CD14-positive monocyte (primary cell): ENCODE results near the gene MAGEC1. TPM values are rescaled to one million over a fixed set of nuclear protein-coding genes. Genes with fewer than 3 reads are reported as not detected.

Source experiments
- DNase-seq, 3 donors: peaks; one replicate each; pipeline ENCODE4 v3.0.0-alpha.2; 2011 to 2022
- H2AFZ ChIP-seq: 2 replicates; pipeline ENCODE4 v1.6.0; 2012; ENCODE audit warnings: mild to moderate bottlenecking, low read depth, low read length, inconsistent platforms; ENCODE audit not compliant: insufficient read depth, poor library complexity, severe bottlenecking
- H3K27ac ChIP-seq, 2 donors: 1 replicate in 1 of 2; 2 replicates in 1 of 2; pipeline ENCODE4 v1.5.1; 2012 to 2013; ENCODE audit warnings: low read length in 2 of 2, control low read depth in 1 of 2, inconsistent platforms in 1 of 2, low read depth in 1 of 2, mild to moderate bottlenecking in 1 of 2
- H3K27me3 ChIP-seq, 2 donors: one replicate each; pipeline versions ENCODE4 v1.6.0 to v1.6.1; 2011 to 2013; ENCODE audit warnings: low read length in 2 of 2; ENCODE audit not compliant: control insufficient read depth in 2 of 2, insufficient read depth in 2 of 2
- H3K36me3 ChIP-seq, 2 donors: replicated peaks in 1 of 2; 1 replicate in 1 of 2; 2 replicates in 1 of 2; pipeline versions ENCODE4 v1.5.1 to v1.6.1; 2012 to 2013; ENCODE audit warnings: low read length in 2 of 2, control low read depth in 1 of 2, inconsistent platforms in 1 of 2, mild to moderate bottlenecking in 1 of 2; ENCODE audit not compliant: insufficient read depth in 2 of 2, control insufficient read depth in 1 of 2
- H3K4me1 ChIP-seq, 2 donors: 1 replicate in 1 of 2; 2 replicates in 1 of 2; pipeline versions ENCODE4 v1.5.1 to v1.6.1; 2012 to 2013; ENCODE audit warnings: low read length in 2 of 2, control low read depth in 1 of 2, inconsistent platforms in 1 of 2, mild to moderate bottlenecking in 1 of 2, moderate library complexity in 1 of 2; ENCODE audit not compliant: insufficient read depth in 2 of 2, control insufficient read depth in 1 of 2
- H3K4me2 ChIP-seq: replicated peaks from 2 replicates; pipeline ENCODE3; 2012; ENCODE audit warnings: low read length, moderate library complexity, mild to moderate bottlenecking; ENCODE audit not compliant: poor library complexity, severe bottlenecking; ENCODE audit errors: extremely low read depth
- H3K4me3 ChIP-seq, 3 experiments: fragments of 200-600 bp in 1 of 3; sonication (generic) in 1 of 3; replicated peaks in 1 of 3; 1 replicate in 2 of 3; 2 replicates in 1 of 3; pipeline ENCODE4 v1.5.1; 2011 to 2013; ENCODE audit warnings: low read length in 3 of 3, mild to moderate bottlenecking in 3 of 3, control low read depth in 2 of 3, low read depth in 2 of 3, inconsistent platforms in 1 of 3, moderate library complexity in 1 of 3
- H3K79me2 ChIP-seq: 2 replicates; pipeline ENCODE4 v1.6.0; 2012; ENCODE audit warnings: mild to moderate bottlenecking, control low read depth, inconsistent platforms, low read length, moderate library complexity; ENCODE audit not compliant: insufficient read depth
- H3K9ac ChIP-seq: 2 replicates; pipeline ENCODE4 v1.6.0; 2017; ENCODE audit warnings: low read length, mild to moderate bottlenecking; ENCODE audit not compliant: insufficient read depth, poor library complexity, severe bottlenecking
- H3K9me3 ChIP-seq, 2 donors: replicated peaks in 1 of 2; 1 replicate in 1 of 2; 2 replicates in 1 of 2; pipeline versions ENCODE4 v1.5.1 to v1.6.1; 2012 to 2013; ENCODE audit warnings: low read length in 2 of 2, control low read depth in 1 of 2; ENCODE audit not compliant: control insufficient read depth in 1 of 2, insufficient read depth in 1 of 2
- H4K20me1 ChIP-seq: 2 replicates; pipeline ENCODE4 v1.6.0; 2012; ENCODE audit warnings: mild to moderate bottlenecking, low read length, control low read depth, moderate library complexity; ENCODE audit not compliant: insufficient read depth
- H3K27ac Mint-ChIP-seq, 7 donors: one replicate each; pipeline ENCODE4 v1.8.0; 2020; ENCODE audit warnings: mild to moderate bottlenecking in 7 of 7, mixed read lengths in 7 of 7, moderate library complexity in 6 of 7, inconsistent platforms in 2 of 7
- H3K27me3 Mint-ChIP-seq, 3 donors: one replicate each; pipeline ENCODE4 v1.8.0; 2021 to 2022; ENCODE audit warnings: low read depth in 3 of 3, mild to moderate bottlenecking in 3 of 3, mixed read lengths in 3 of 3, moderate library complexity in 3 of 3, inconsistent platforms in 1 of 3
- H3K36me3 Mint-ChIP-seq, 2 donors: one replicate each; pipeline ENCODE4 v1.8.0; 2020; ENCODE audit warnings: mixed read lengths in 2 of 2, inconsistent platforms in 1 of 2, mild to moderate bottlenecking in 1 of 2
- H3K4me1 Mint-ChIP-seq: one replicate; pipeline ENCODE4 v1.8.0; 2020; ENCODE audit warnings: mild to moderate bottlenecking, mixed read lengths
- H3K4me3 Mint-ChIP-seq, 2 donors: one replicate each; pipeline ENCODE4 v1.8.0; 2020; ENCODE audit warnings: mild to moderate bottlenecking in 2 of 2, mixed read lengths in 2 of 2, moderate library complexity in 1 of 2
- H3K9me3 Mint-ChIP-seq, 7 donors: one replicate each; pipeline ENCODE4 v1.8.0; 2020 to 2022; ENCODE audit warnings: mixed read lengths in 7 of 7, mild to moderate bottlenecking in 6 of 7, moderate library complexity in 6 of 7, inconsistent platforms in 2 of 7
- CTCF ChIP-seq: fragments of 200-600 bp; IDR thresholded peaks from one replicate; pipeline ENCODE4 v1.8.0; 2022; ENCODE audit warnings: antibody characterized with exemption, mild to moderate bottlenecking
- WGBS: methylation state at CpG from one replicate; pipeline ENCODE4 v1.1.5; 2013; ENCODE audit warnings: missing lambda C conversion rate; ENCODE audit not compliant: insufficient coverage; 5-methylcytosine and 5-hydroxymethylcytosine counted together
- intact Hi-C, 2 donors: fragments of 100-400 bp; cut with micrococcal nuclease; formaldehyde crosslinking; loops; one replicate each; pipeline versions ENCODE4 v1.15.0 to v1.15.1; 2023
- polyA plus RNA-seq, 3 donors: library from polyadenylated mRNA; depleted of rRNA in 1 of 3; unstranded in 2 of 3; stranded (reverse) in 1 of 3; fragments of 300-500 nt in 2 of 3; fragments of >200 nt in 1 of 3; fragmentation: Illumina TruSeq in 2 of 3; gene quantifications; 1 replicate in 2 of 3; 2 replicates in 1 of 3; pipeline ENCODE4 v1.2.3, GENCODE V29; 2012 to 2021

Gene MAGEC1
- polyA plus RNA-seq, 3 donors, result not detected

DNA sequence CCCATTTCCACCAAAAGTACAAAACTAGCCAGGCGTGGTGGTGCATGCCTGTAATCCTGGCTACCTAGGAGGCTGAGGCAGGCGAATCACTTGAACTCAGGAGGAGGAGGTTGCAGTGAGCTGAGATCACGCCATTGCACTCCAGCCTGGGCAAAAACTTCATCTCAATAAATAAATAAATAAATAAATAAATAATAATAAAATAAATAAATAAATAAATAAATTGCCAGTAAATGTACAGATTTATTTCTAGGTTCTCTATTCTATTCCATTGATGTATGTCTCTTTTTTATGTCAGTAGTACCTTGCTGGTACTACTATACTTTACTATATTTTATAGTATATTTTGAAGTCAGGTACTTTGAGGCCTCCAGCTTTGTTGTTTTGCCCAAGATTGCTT is 43.7 kb downstream of the MAGEC1 start:
- no peak overlapping the region for H3K4me3 Mint-ChIP-seq
- peaks cover 0 to 5% (median 0%) of the 10 kb centered on the region in 7 donors for H3K9me3 Mint-ChIP-seq
- no peaks in the 10 kb centered on the region for H3K4me1 Mint-ChIP-seq
- peaks cover 0 to 2% (median 0%) of the 10 kb centered on the region in 3 donors for H3K27me3 Mint-ChIP-seq
- Histone ChIP-seq H3K4me2 (no peak overlapping the region), H3K27me3 (no peaks in the 10 kb centered on the region), H3K9ac (no peak overlapping the region), H3K9me3 (peaks cover 6% of the 10 kb centered on the region in 2 donors), H3K27ac (no peak overlapping the region), H3K4me3 (no peak overlapping the region), H3K36me3 (no peaks in the 10 kb centered on the region), H4K20me1 (no peaks in the 10 kb centered on the region), H3K79me2 (no peaks in the 10 kb centered on the region), H2AFZ (no peak overlapping the region), H3K4me1 (no peaks in the 10 kb centered on the region)
- no peak for DNase-seq
- no peaks in the 10 kb centered on the region for H3K36me3 Mint-ChIP-seq
- no peak for TF ChIP-seq CTCF
- no CpG with 5 or more reads among the region's 3 CpGs for WGBS
- H3K27ac Mint-ChIP-seq, result no peak overlapping the region
- intact Hi-C loops, result no loop called here

DNA sequence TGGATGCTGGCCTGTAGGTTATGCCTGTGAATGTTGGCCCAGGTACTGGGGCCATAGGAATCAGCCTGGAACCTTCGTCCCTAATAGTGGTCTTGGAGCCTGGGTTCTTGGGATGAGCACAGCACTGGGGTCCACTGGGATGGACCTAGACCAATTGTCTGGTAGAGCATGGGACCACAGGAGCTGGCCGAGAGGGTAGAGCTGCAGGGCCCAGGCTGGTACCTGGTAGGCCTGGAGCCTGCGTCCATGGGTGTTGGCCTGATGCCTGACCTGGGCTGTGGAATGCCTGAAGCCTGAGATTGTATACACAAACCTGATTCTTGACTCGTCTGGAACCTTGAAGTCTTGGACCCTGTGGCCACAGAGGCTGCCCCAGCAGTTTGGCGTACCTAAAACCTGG is 48.9 kb downstream of the MAGEC1 start:
- no peak for DNase-seq
- no peak for TF ChIP-seq CTCF
- no peaks in the 10 kb centered on the region for H4K20me1 ChIP-seq
- no peaks in the 10 kb centered on the region for H3K36me3 ChIP-seq
- Mint-ChIP-seq H3K9me3 (peaks cover 0 to 8% (median 0%) of the 10 kb centered on the region in 7 donors), H3K4me1 (no peaks in the 10 kb centered on the region), H3K36me3 (no peaks in the 10 kb centered on the region), H3K27me3 (peaks cover 0 to 2% (median 0%) of the 10 kb centered on the region in 3 donors), H3K27ac (no peak overlapping the region), H3K4me3 (no peak overlapping the region)
- H3K27ac ChIP-seq, result no peak overlapping the region
- H2AFZ ChIP-seq, result no peak overlapping the region
- H3K4me2 ChIP-seq, result no peak overlapping the region
- H3K27me3 ChIP-seq, result no peaks in the 10 kb centered on the region
- H3K9me3 ChIP-seq, result peaks cover 8 to 12% of the 10 kb centered on the region in 2 donors
- no peak overlapping the region for H3K4me3 ChIP-seq
- H3K9ac ChIP-seq, result no peak overlapping the region
- 88% methylated on average over 5 of the region's 5 CpGs for WGBS
- H3K79me2 ChIP-seq, result no peaks in the 10 kb centered on the region
- intact Hi-C loops, result no loop called here
- H3K4me1 ChIP-seq, result no peaks in the 10 kb centered on the region
